Measurements from ENCODE around the gene FHIT.

The FHIT gene

DNA sequence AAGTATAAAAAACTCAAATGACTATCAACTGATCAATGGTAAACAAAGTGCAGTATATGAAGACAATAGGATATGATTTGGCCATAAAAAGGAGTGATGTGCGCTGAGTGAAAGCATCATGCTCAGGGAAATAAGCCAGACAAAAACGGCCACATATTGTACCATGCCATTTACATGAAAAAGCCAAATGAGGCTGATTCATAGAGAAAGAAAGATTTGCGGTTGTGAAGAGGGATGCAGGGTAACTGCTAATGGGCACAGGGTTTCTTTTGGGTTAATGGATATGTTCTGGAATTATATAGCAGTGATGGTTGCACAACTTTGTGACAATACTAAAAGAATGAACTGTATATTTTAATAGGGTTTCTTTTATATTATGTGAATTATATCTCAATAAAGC is 1324.2 kb downstream of the FHIT start:
- no peak overlapping the region for H3K4me3 ChIP-seq (ENCODE audit: low read length)
- H3K27me3 ChIP-seq (ENCODE audit: control insufficient read depth, low read length) = 0 out of 2 replicates have a peak, but pooled peaks cover 2% of the 10 kb centered on the region
- H3K4me1 ChIP-seq (ENCODE audit: control insufficient read depth, low read length) = no peaks in the 10 kb centered on the region
- no peaks in the 10 kb centered on the region for H3K36me3 ChIP-seq (ENCODE audit: control insufficient read depth, low read length)
- no peaks in the 10 kb centered on the region for H3K9me3 ChIP-seq (ENCODE audit: control insufficient read depth, insufficient read depth, low read length)
- H3K27ac ChIP-seq (ENCODE audit: low read depth, low read length) = no peak overlapping the region
- H3K79me2 ChIP-seq (ENCODE audit: control insufficient read depth, low read length) = no peaks in the 10 kb centered on the region
- no peaks in the 10 kb centered on the region for H3K9me2 ChIP-seq (replicated peaks; ENCODE audit: control insufficient read depth, low read length)
- no peak overlapping the region for H3K4me2 ChIP-seq (ENCODE audit: low read length)
- no peak for TF ChIP-seq CTCF (IDR thresholded peaks at IDR 0.05; ENCODE audit: low read depth, low read length, poor library complexity, severe bottlenecking)
- no peak for TF ChIP-seq EZH2phosphoT487 (IDR thresholded peaks at IDR 0.05; ENCODE audit: borderline replicate concordance, low read length)
- no peaks in the 10 kb centered on the region for H4K20me1 ChIP-seq (ENCODE audit: control insufficient read depth, insufficient read depth, low read depth, low read length)
- H3F3A ChIP-seq (ENCODE audit: control insufficient read depth, insufficient read depth) = no peaks in the 10 kb centered on the region

DNA sequence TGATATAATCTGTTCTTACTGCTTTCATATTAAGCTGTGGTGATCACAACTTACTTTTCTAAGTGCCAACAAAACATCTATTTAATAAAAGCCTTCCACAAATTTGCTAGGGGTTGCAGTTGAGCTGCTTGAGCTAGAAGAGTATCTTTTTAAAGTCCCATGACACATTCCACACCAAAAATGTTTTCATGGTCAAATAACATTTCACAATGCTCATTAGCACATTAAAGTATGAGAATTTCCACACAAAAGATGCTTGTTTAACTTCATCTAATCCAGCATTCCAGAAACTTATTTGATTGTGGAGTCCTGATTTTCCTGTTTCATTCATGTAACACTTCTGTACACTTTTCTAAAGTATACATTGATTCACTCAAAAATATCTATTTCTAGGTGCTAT is 1325.3 kb downstream of the FHIT start:
- Histone ChIP-seq H4K20me1 (ENCODE audit: control insufficient read depth, insufficient read depth, low read depth, low read length) (no peaks in the 10 kb centered on the region), H3K27ac (ENCODE audit: low read depth, low read length) (no peak overlapping the region), H3K36me3 (ENCODE audit: control insufficient read depth, low read length) (no peaks in the 10 kb centered on the region), H3K9me3 (ENCODE audit: control insufficient read depth, insufficient read depth, low read length) (no peaks in the 10 kb centered on the region), H3K4me3 (ENCODE audit: low read length) (no peak overlapping the region), H3F3A (ENCODE audit: control insufficient read depth, insufficient read depth) (no peaks in the 10 kb centered on the region), H3K9me2 (replicated peaks; ENCODE audit: control insufficient read depth, low read length) (no peaks in the 10 kb centered on the region), H3K27me3 (ENCODE audit: control insufficient read depth, low read length) (0 out of 2 replicates have a peak, but pooled peaks cover 2% of the 10 kb centered on the region), H3K4me1 (ENCODE audit: control insufficient read depth, low read length) (no peaks in the 10 kb centered on the region), H3K4me2 (ENCODE audit: low read length) (no peak overlapping the region), H3K79me2 (ENCODE audit: control insufficient read depth, low read length) (no peaks in the 10 kb centered on the region)
- TF ChIP-seq EZH2phosphoT487 (IDR thresholded peaks at IDR 0.05; ENCODE audit: borderline replicate concordance, low read length) (no peak), CTCF (IDR thresholded peaks at IDR 0.05; ENCODE audit: low read depth, low read length, poor library complexity, severe bottlenecking) (no peak)

DNA sequence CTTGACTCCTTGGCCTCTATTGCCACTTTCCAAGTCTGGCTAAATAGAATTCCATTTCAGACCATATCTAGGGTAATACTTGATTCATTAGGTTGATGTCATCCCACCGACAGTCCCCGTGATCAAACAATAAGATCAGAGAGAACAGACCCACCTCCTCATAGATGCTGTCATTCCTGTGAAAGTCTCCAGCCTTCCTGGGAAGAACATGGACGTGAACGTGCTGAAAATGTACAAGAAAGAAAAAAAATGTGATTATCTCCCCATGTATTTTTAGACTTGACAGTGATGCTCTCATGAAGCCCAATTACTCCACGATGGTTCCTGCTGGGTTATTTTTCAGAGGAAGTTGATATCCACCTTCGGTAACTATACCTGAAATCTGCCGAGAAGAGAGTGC is 1329.1 kb downstream of the FHIT start:
- Histone ChIP-seq H3K79me2 (ENCODE audit: control insufficient read depth, low read length) (no peaks in the 10 kb centered on the region), H3F3A (ENCODE audit: control insufficient read depth, insufficient read depth) (no peaks in the 10 kb centered on the region), H3K4me3 (ENCODE audit: low read length) (no peak overlapping the region), H3K4me1 (ENCODE audit: control insufficient read depth, low read length) (no peaks in the 10 kb centered on the region), H3K9me3 (ENCODE audit: control insufficient read depth, insufficient read depth, low read length) (no peaks in the 10 kb centered on the region), H3K4me2 (ENCODE audit: low read length) (no peak overlapping the region), H3K9me2 (replicated peaks; ENCODE audit: control insufficient read depth, low read length) (no peaks in the 10 kb centered on the region), H3K36me3 (ENCODE audit: control insufficient read depth, low read length) (no peaks in the 10 kb centered on the region), H4K20me1 (ENCODE audit: control insufficient read depth, insufficient read depth, low read depth, low read length) (no peaks in the 10 kb centered on the region), H3K27me3 (ENCODE audit: control insufficient read depth, low read length) (0 out of 2 replicates have a peak, but pooled peaks cover 2% of the 10 kb centered on the region), H3K27ac (ENCODE audit: low read depth, low read length) (no peak overlapping the region)
- TF ChIP-seq CTCF (IDR thresholded peaks at IDR 0.05; ENCODE audit: low read depth, low read length, poor library complexity, severe bottlenecking) (no peak), EZH2phosphoT487 (IDR thresholded peaks at IDR 0.05; ENCODE audit: borderline replicate concordance, low read length) (no peak)
